Right ventricle myocardium superior (tissue), 1 donor: Measurements from ENCODE around the gene ANO1. TPM values are rescaled to one million over a fixed set of nuclear protein-coding genes. Genes with fewer than 3 reads are reported as not detected.

Source experiments
- ATAC-seq: fragments of 200-7000 bp; cut with Tn5 transposase; one replicate; pipeline ENCODE4 v1.9.1; 2020; ENCODE audit warnings: mild to moderate bottlenecking; ENCODE audit not compliant: poor library complexity
- DNase-seq: peaks from one replicate; pipeline ENCODE4 v3.0.0-alpha.2; 2020
- intact Hi-C: fragments of 100-400 bp; cut with DNase I; formaldehyde crosslinking; loops from one replicate; pipeline ENCODE4 v1.11.2; 2022
- total RNA-seq: library from RNA; stranded (reverse); fragmentation: NEBNext Ultra II Directional; extraction: Animal tissue kit (Norgen Biotek cat#: 25700); gene quantifications from one replicate; pipeline ENCODE4 v1.2.1, GENCODE V29; 2021
- donor health status: DM: no; HTN: yes; CAD: no; lungs with severe emphysema.

The ANO1 gene
- total RNA-seq, 1 donor from 2014 or later: 6.2 TPM

DNA sequence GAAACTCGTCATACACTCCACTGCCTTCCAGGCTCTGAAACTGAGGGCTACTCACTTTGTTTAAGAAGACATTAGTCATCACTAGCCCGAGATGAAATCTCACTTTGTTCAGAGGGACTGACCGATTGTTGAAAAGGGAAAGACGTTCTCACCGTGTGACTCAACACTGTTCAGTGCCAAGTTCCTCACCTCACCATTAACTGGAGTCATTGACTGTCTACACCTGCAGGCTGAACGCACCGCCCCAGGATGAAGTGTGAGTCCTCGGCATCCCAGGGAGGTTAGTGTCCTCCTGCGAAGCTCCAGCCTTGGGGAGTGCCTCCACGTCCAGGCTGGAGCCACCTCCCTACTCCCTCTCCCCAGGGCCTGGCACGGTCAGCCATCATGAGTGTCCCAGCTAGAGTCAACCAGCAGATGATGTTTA lies 155.4 kb downstream of the ANO1 start:
- ATAC-seq (no peak), DNase-seq (no peak)
- intact Hi-C loops: no loop called here

DNA sequence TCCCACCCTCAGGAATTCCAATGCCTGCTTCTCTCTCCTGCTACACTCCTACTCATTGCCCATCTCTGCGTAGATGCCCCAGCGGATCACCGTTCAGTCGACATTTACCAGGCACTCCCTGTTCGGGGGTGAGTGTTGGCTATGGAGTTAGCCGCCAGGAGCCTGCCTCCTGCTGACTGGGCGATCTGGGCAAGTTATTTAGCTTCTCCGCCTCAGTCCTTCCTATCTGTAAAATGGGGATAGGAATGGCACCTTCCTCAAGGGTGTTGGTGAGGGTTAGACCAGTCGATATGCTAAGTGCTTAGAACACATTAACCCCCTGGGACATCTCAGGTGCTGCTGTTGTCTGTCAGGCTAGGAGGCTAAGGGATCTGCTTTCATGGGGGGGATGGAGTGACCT lies 155.8 kb downstream of the ANO1 start:
- DNase-seq: no peak
- intact Hi-C loops: no loop called here
- no peak for ATAC-seq

Other genes with a start within 250 kb of the ANO1 start
- gene FADD, start 125.0 kb downstream of the ANO1 start, total RNA-seq: 10.3 TPM
- gene PPFIA1, start 192.4 kb downstream of the ANO1 start, total RNA-seq: 41.8 TPM